Parathyroid adenoma (tissue), 2 donors: ENCODE data around the gene TMEM131L.

Experiments
- H2AFZ ChIP-seq: fragments of 300-600 bp; sonication (generic); one replicate; pipeline ENCODE4 v1.7.0; 2017; ENCODE audit warnings: antibody characterized with exemption, mild to moderate bottlenecking
- H3K27ac ChIP-seq: fragments of 300-600 bp; sonication (generic); one replicate; pipeline ENCODE4 v1.7.0; 2017
- H3K27me3 ChIP-seq: fragments of 300-600 bp; sonication (generic); one replicate; pipeline ENCODE4 v1.7.0; 2017; ENCODE audit warnings: low read length; ENCODE audit not compliant: control insufficient read depth, insufficient read depth
- H3K36me3 ChIP-seq: fragments of 300-600 bp; sonication (generic); one replicate; pipeline ENCODE4 v1.7.0; 2017; ENCODE audit warnings: low read length; ENCODE audit not compliant: control insufficient read depth, insufficient read depth
- H3K4me1 ChIP-seq: fragments of 300-600 bp; sonication (generic); one replicate; pipeline ENCODE4 v1.7.0; 2017; ENCODE audit warnings: control low read depth
- H3K4me2 ChIP-seq: fragments of 300-600 bp; sonication (generic); one replicate; pipeline ENCODE4 v1.7.0; 2017; ENCODE audit warnings: low read length
- H3K4me3 ChIP-seq: fragments of 300-600 bp; sonication (generic); one replicate; pipeline ENCODE4 v1.7.0; 2017; ENCODE audit warnings: low read depth, low read length
- H3K79me2 ChIP-seq: fragments of 300-600 bp; sonication (generic); one replicate; pipeline ENCODE4 v1.7.0; 2017; ENCODE audit warnings: control low read depth
- H3K9ac ChIP-seq: fragments of 300-600 bp; sonication (generic); one replicate; pipeline ENCODE4 v1.7.0; 2017; ENCODE audit warnings: mild to moderate bottlenecking
- H3K9me3 ChIP-seq: fragments of 300-600 bp; sonication (generic); one replicate; pipeline ENCODE4 v1.7.0; 2017; ENCODE audit warnings: low read length; ENCODE audit not compliant: control insufficient read depth
- CTCF ChIP-seq: fragments of 300-600 bp; sonication (generic); IDR thresholded peaks from one replicate; pipeline ENCODE4 v1.7.0; 2017; ENCODE audit warnings: antibody characterized with exemption, mild to moderate bottlenecking
- donor health status: primary hyperparathyroidism.

TMEM131L gene

GRCh38 chr4:153427363-153428071 lies 38.6 kb upstream of the TMEM131L start:
- Histone ChIP-seq H3K36me3 (no peaks in the 10 kb centered on the region), H2AFZ (no peak overlapping the region), H3K27me3 (no peaks in the 10 kb centered on the region), H3K4me2 (no peak overlapping the region), H3K9me3 (no peaks in the 10 kb centered on the region), H3K4me1 (no peaks in the 10 kb centered on the region), H3K27ac (no peak overlapping the region), H3K79me2 (no peaks in the 10 kb centered on the region), H3K4me3 (no peak overlapping the region), H3K9ac (no peak overlapping the region)
- no peak for TF ChIP-seq CTCF

GRCh38 chr4:153428941-153429475 lies 37.2 kb upstream of the TMEM131L start:
- no peak overlapping the region for H3K4me2 ChIP-seq
- no peak overlapping the region for H3K9ac ChIP-seq
- H3K27me3 ChIP-seq: no peaks in the 10 kb centered on the region
- no peaks in the 10 kb centered on the region for H3K9me3 ChIP-seq
- H3K36me3 ChIP-seq: no peaks in the 10 kb centered on the region
- H3K79me2 ChIP-seq: no peaks in the 10 kb centered on the region
- no peak overlapping the region for H3K4me3 ChIP-seq
- H2AFZ ChIP-seq: no peak overlapping the region
- no peak overlapping the region for H3K27ac ChIP-seq
- H3K4me1 ChIP-seq: no peaks in the 10 kb centered on the region
- no peak for TF ChIP-seq CTCF

GRCh38 chr4:153432965-153433753 lies 33.0 kb upstream of the TMEM131L start:
- TF ChIP-seq CTCF: peak; percentile 39
- no peaks in the 10 kb centered on the region for H3K9me3 ChIP-seq
- no peak overlapping the region for H3K27ac ChIP-seq
- no peaks in the 10 kb centered on the region for H3K4me1 ChIP-seq
- H3K27me3 ChIP-seq: no peaks in the 10 kb centered on the region
- no peak overlapping the region for H3K4me3 ChIP-seq
- no peaks in the 10 kb centered on the region for H3K79me2 ChIP-seq
- no peak overlapping the region for H3K4me2 ChIP-seq
- H2AFZ ChIP-seq: peak overlapping the region; percentile 33
- H3K36me3 ChIP-seq: no peaks in the 10 kb centered on the region
- no peak overlapping the region for H3K9ac ChIP-seq

- TF ChIP-seq CTCF: no peak
- H3K4me2 ChIP-seq: no peak overlapping the region
- H3K27ac ChIP-seq: no peak overlapping the region
- H3K9ac ChIP-seq: no peak overlapping the region
- no peak overlapping the region for H3K4me3 ChIP-seq
- no peaks in the 10 kb centered on the region for H3K9me3 ChIP-seq
- H3K4me1 ChIP-seq: no peaks in the 10 kb centered on the region
- H3K36me3 ChIP-seq: no peaks in the 10 kb centered on the region
- no peaks in the 10 kb centered on the region for H3K79me2 ChIP-seq
- H3K27me3 ChIP-seq: no peaks in the 10 kb centered on the region
- H2AFZ ChIP-seq: no peak overlapping the region
Observed at GRCh38 chr4:153433754-153434105, 32.4 kb upstream of the TMEM131L start.
